Ovary (tissue), 3 donors: ENCODE results near the gene ZMAT3.

Source experiments
- EP300 ChIP-seq: sonication (generic); formaldehyde crosslinking; IDR thresholded peaks from one replicate; pipeline ENCODE4 v1.6.1; 2017; ENCODE audit warnings: antibody characterized with exemption
- TF ChIP-seq, protein P1 (sequence below), 3 donors: fragments of 450-650 bp in 2 of 3; fragments of 200-600 bp in 1 of 3; IDR thresholded peaks; one replicate each; pipeline versions ENCODE4 v1.5.1 to v1.8.0; 2016 to 2022; ENCODE audit warnings: antibody characterized with exemption in 3 of 3, mild to moderate bottlenecking in 1 of 3
- donor health status: DM: no; HTN: no; CAD: no.

DNA sequence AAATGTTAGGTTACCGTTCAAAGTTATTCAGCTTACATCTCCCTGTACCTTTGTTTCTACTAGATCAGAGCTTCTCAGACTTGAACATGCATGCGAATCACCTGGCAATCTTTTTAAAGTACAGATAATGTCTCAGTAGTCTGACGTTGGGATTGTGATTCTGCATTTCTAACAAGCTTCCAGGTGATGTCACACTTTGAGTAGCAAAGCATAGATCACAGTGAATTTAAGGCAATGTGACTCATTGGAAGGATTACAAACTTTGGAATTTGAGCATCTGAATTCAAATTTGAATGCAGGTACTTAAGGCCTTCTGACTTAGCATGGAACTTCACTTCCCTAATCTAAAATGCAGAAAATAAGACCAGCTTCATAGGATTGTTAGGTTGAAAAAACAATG lies 10.8 kb upstream of the ZMAT3 start:
- TF ChIP-seq EP300 = no peak
- TF ChIP-seq, protein P1, sequence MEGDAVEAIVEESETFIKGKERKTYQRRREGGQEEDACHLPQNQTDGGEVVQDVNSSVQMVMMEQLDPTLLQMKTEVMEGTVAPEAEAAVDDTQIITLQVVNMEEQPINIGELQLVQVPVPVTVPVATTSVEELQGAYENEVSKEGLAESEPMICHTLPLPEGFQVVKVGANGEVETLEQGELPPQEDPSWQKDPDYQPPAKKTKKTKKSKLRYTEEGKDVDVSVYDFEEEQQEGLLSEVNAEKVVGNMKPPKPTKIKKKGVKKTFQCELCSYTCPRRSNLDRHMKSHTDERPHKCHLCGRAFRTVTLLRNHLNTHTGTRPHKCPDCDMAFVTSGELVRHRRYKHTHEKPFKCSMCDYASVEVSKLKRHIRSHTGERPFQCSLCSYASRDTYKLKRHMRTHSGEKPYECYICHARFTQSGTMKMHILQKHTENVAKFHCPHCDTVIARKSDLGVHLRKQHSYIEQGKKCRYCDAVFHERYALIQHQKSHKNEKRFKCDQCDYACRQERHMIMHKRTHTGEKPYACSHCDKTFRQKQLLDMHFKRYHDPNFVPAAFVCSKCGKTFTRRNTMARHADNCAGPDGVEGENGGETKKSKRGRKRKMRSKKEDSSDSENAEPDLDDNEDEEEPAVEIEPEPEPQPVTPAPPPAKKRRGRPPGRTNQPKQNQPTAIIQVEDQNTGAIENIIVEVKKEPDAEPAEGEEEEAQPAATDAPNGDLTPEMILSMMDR (IDR thresholded peaks at IDR 0.05) = no peak
